Raji (cell line): Measurements from ENCODE around the gene HDGFL2.

Experiments used
- POLR2A ChIP-seq: IDR thresholded peaks from 2 replicates; pipeline ENCODE4 v1.6.1; 2011; ENCODE audit warnings: low read depth, low read length, control low read depth; ENCODE audit not compliant: insufficient read depth

HDGFL2 gene

DNA sequence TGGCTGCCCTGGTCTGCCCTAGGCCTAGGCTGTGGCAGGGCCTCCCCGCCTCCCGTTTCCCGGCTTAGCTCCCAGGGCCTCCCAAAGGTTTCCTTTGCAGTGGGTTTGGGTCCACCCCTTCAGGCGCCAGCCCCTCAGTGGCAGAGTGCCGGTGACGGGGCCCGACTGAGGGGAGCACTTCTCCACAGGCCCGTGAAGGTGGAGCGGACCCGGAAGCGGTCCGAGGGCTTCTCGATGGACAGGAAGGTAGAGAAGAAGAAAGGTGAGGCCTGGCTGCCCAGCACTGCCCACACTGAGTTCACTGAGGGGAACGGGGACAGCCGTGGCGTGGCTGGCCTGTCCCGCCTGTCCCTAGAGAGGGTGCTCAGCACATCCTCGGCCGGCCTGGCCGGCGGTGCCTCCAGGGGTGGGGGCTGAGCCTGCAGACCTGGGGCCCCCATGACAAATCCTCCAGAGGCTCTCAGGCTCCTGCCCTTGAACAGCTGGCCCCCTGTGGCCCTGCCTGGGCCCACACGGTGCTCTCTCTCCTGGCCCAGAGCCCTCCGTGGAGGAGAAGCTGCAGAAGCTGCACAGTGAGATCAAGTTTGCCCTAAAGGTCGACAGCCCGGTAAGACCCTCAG lies 25.8 kb downstream of the HDGFL2 start:
- no peak for TF ChIP-seq POLR2A

DNA sequence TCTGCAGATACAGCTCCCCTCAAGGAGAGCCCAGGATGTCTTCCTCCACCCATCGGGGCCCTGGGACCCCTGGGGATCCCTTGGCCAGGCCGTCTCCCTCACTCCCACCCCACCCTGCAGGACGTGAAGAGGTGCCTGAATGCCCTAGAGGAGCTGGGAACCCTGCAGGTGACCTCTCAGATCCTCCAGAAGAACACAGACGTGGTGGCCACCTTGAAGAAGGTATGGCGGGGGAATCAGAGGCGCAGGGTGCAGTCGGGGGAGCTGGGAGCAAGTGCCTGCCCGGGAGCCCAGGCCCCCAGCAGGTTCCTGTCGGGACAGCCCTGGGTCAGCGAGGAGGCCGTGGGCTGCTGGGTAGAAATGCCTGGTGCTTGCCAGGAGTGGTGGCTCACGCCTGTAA lies 26.6 kb downstream of the HDGFL2 start:
- no peak for TF ChIP-seq POLR2A

DNA sequence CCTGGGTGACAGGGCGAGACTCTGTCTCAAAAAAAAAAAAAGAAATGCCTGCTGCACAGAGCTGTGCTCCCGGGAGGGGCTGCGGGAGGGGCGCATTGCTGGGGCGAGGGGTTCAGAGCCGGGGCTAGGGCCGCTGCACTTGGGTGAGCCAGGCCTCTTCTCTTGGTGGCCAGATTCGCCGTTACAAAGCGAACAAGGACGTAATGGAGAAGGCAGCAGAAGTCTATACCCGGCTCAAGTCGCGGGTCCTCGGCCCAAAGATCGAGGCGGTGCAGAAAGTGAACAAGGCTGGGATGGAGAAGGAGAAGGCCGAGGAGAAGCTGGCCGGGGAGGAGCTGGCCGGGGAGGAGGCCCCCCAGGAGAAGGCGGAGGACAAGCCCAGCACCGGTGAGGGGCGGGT lies 27.2 kb downstream of the HDGFL2 start:
- no peak for TF ChIP-seq POLR2A

DNA sequence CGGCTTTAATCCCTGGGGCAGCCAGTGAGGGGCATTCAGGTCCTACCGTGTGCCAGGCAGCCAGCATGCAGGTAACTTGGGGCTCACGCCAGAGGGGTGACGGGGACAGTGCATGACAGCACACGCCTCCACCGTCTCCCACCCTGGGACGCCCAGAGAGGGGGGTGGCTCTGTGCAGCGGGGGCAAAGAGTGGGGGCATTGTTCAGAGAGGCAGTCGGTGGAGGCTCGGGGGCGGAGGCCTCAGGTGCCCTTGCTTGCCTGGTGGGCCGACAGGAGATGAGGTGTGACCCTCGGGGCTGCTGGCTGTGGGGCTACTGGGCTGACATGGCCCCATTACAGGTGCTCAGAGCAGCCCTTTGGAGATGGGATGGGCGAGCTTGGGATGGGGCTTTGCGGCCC lies 27.8 kb downstream of the HDGFL2 start:
- TF ChIP-seq POLR2A = no peak

DNA sequence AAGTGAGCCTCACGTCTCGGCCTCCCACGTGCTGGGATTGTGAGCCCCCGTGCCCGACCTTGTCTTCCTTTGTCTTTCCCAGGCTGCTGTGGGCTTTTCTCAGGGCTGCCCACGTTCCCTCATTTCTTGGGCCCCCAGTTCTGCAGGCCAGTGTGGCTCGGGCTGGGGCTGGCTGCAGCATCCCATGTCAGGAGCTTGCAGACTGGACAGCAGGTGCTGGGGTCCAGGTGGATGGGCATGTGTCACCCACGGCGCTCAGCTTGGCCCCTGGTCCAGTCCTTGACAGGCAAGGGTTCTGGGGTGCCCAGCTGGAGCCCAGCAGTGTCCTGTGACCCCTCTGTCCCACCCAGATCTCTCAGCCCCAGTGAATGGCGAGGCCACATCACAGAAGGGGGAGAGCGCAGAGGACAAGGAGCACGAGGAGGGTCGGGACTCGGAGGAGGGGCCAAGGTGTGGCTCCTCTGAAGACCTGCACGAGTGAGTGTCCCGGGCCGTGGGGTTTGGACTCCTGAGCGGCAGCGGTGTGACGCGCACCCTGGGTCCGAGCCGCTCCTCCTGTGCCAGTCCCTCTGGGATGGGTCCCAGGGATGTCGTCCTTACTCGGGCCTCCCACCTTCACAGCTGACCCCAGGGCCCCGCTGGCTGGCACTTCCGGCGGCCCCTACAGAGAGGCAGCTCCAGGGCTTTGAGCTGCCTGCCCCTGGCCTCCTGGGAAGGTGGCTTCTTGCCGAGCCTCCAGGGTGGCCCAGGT lies 28.9 kb downstream of the HDGFL2 start:
- TF ChIP-seq POLR2A = no peak

DNA sequence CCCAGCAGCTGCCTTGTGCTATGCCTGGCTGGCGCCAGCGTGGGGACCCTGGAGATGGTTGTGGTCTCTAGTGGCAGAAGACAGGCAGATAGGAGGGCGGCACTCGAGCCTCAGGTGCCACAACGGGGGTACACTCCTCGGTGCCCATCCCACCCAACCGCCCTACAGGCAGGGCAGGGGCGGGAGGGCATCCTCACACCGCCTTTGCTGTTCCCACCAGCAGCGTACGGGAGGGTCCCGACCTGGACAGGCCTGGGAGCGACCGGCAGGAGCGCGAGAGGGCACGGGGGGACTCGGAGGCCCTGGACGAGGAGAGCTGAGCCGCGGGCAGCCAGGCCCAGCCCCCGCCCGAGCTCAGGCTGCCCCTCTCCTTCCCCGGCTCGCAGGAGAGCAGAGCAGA lies 29.6 kb downstream of the HDGFL2 start:
- TF ChIP-seq POLR2A = no peak

GRCh38 chr19:4502282-4503131 lies 30.4 kb downstream of the HDGFL2 start:
- no peak for TF ChIP-seq POLR2A

- TF ChIP-seq POLR2A = no peak
Measured at GRCh38 chr19:4503132-4503824, 31.2 kb downstream of the HDGFL2 start.

GRCh38 chr19:4503825-4504170 lies 31.7 kb downstream of the HDGFL2 start:
- no peak for TF ChIP-seq POLR2A

- TF ChIP-seq POLR2A = no peak
Measured at GRCh38 chr19:4504297-4504701, 32.2 kb downstream of the HDGFL2 start.

DNA sequence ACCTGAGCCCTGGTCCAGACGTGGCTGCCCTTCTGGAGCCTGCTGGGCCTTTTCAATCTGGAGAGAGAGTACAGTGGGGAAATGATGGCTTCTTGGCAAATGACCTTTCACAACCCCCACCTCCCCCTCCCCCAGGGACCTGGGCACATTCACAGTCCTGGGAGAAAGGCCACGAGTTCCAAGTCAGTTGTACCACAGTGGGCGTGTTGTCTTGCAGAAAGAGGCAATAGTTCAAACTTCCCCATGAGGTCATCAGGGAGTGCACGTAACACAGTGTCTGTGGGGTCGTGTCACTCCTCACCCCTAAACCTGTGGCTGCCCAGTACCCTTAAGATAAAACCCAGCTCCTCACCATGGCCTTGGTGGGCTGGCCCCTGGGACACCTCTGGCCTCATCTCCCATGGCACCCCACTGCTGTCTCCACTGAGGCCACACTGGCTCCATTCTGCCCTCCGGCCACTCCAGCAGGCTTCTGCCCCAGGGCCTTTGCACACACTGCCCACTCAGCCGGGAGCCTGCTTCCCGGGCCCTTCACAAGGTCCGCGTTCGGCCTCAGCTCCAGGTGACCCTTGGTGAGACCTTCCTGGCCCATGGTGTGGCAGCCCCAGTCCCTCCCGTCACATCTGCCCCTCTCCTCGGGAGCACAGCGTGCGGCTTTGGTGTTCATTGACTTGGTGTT lies 32.9 kb downstream of the HDGFL2 start:
- TF ChIP-seq POLR2A = no peak

DNA sequence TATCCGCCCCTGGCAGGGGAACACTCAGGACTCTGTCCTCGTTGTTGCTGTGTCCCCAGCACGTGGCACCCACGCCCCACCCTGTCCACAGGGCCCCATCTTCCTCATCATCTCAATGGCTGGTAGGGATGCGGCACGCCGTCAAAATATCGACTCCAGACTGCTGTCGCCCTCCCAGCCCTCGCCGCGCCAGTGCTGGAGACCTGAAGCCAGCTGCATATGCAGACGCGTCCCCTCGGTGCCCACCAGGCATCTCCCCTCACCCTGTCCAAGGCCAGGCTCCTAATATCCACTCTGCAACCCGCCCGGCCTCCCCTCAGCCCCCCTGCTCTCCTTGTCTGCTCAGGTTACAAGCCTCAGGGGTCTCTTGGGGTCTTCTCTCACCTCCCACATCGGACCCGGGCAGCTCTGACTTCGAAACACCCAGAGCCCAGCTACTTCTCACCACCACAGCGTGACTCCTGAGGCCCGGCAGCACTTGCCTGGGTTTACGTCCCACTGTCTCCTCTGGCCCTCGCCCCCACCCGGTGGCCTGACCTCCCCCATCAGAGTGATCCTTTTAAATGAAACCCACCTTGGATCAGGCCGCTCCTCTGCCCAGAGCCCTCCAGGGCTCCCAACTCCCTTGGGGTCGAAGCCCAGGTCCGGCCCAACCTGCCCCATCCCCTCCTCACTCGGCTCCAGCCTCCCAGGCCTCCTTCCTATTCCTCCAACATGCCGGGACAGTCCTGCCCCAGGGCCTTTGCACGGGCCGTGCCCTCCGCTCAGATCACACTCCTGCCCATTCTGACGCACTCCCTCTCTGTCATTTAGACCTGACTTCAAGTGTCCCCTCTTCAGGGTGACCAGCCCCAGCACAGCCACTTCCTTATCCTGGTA lies 33.7 kb downstream of the HDGFL2 start:
- TF ChIP-seq POLR2A = no peak

GRCh38 chr19:4506449-4507149 lies 34.5 kb downstream of the HDGFL2 start:
- no peak for TF ChIP-seq POLR2A

DNA sequence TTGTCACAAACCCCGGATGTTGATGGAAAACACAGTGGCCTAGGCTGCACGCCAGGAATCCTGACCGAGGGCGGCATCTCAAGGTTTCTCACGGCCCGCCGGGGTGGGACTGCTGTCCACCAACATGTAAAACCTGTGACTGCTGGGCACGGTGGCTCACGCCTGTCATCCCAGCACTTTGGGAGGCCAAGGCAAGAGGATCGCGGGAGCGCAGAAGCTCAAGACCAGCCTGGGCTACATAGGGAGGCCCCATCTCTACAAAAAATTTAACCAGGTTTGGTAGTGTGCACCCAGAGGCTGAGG lies 35.0 kb downstream of the HDGFL2 start:
- TF ChIP-seq POLR2A = no peak

- TF ChIP-seq POLR2A = no peak
Measured at GRCh38 chr19:4507804-4508203, 35.7 kb downstream of the HDGFL2 start.
